Panc1 (cell line): ENCODE results near the gene AQP5.

Experiments used
- POLR2AphosphoS5 ChIP-seq: IDR thresholded peaks from 2 replicates; pipeline ENCODE4 v1.6.1; 2012; ENCODE audit warnings: mild to moderate bottlenecking, low read depth, low read length, moderate library complexity
- SIN3A ChIP-seq: IDR thresholded peaks from 2 replicates; pipeline ENCODE4 v1.6.1; 2012; ENCODE audit warnings: low read depth, mild to moderate bottlenecking, low read length, moderate library complexity, borderline replicate concordance; ENCODE audit not compliant: insufficient read depth
- TCF7L2 ChIP-seq: IDR thresholded peaks from 2 replicates; pipeline ENCODE4 v1.6.1; 2011; ENCODE audit warnings: mild to moderate bottlenecking, low read depth, low read length, inconsistent platforms
- TF ChIP-seq, protein P1 (sequence below): fragments of 450-650 bp; IDR thresholded peaks from 2 replicates; pipeline ENCODE4 v1.5.1; 2017; ENCODE audit warnings: mild to moderate bottlenecking

DNA sequence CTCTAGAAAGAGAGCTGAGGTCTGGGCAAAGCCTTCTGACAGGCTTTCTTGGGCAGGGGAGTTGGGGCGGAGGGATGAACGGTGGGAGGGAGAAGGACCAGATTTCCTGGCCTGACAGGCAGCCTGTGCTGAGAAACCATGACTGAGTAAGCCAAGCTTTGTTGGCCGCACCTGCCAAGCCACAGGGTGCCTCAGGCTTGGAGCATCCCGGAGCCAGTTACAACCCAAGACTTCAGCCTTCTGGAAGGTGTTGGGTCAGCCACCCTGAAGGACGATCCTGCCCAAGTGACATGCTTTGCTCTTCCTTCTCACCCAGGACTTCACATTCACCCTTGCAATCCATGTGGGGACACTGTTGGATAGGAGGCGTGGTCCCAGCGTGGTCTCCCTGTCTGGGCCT, 32.1 kb upstream of the AQP5 start:
- TF ChIP-seq, protein P1, sequence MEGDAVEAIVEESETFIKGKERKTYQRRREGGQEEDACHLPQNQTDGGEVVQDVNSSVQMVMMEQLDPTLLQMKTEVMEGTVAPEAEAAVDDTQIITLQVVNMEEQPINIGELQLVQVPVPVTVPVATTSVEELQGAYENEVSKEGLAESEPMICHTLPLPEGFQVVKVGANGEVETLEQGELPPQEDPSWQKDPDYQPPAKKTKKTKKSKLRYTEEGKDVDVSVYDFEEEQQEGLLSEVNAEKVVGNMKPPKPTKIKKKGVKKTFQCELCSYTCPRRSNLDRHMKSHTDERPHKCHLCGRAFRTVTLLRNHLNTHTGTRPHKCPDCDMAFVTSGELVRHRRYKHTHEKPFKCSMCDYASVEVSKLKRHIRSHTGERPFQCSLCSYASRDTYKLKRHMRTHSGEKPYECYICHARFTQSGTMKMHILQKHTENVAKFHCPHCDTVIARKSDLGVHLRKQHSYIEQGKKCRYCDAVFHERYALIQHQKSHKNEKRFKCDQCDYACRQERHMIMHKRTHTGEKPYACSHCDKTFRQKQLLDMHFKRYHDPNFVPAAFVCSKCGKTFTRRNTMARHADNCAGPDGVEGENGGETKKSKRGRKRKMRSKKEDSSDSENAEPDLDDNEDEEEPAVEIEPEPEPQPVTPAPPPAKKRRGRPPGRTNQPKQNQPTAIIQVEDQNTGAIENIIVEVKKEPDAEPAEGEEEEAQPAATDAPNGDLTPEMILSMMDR = no peak
- TF ChIP-seq POLR2AphosphoS5 (no peak), SIN3A (no peak), TCF7L2 (no peak)
